NCI-H82 treated with DMSO at 0.1 percent for 48 hours (cell line): Measurements from ENCODE around the gene KIF3C.
"Not testable (repeated sequence)": the region's sequence is repeated elsewhere in the genome, so short reads cannot be mapped to it uniquely, and the experiment has no call there.

Experiments
- DNase-seq: peaks from one replicate; lab custom pipeline; 2025; ENCODE audit not compliant: unreplicated experiment; lab: John Stamatoyannopoulos, UW

The KIF3C gene

DNA sequence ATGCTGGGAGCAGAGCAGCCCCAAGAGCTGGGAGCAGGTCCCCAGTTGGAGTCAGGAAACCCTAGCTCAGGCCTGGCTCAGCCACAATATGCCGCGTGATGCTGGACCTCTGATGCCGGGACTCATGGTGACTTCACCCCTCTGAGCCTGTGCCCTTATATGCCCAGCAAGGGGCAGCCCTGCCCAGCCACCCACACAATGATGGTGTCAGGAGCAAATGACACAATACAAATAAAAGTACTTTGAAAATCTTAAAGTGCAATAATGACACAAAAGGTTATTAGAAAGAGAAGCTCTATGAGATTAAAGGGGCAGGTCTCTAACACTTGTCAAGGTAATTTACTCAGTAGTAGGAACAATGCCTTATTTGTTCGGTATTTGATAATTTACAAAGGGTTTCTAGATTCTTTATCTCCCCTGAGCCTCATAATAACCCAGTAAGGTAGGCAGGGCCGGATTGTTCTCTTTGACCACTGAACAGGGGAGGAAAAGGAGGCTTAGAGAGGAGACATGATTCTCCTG is 18.3 kb upstream of the KIF3C start:
- no peak for DNase-seq

DNA sequence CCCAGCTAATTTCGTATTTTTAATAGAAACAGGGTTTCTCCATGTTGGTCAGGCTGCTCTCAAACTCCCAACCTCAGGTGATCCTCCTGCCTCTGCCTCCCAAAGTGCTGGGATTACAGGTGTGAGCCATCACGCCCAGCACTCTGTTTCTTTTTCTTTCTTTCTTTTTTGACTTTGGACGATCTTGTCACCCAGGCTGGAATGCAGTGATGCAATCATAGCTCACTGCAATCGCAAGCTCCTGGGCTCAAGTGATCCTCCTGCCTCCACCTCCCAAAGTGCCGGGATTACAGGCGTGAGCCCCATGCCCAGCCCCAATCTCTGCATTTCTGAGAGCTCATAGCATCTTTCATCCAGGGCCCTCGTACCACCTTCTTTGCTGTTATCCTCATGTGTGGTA is 17.1 kb upstream of the KIF3C start:
- not testable (repeated sequence) for DNase-seq

DNA sequence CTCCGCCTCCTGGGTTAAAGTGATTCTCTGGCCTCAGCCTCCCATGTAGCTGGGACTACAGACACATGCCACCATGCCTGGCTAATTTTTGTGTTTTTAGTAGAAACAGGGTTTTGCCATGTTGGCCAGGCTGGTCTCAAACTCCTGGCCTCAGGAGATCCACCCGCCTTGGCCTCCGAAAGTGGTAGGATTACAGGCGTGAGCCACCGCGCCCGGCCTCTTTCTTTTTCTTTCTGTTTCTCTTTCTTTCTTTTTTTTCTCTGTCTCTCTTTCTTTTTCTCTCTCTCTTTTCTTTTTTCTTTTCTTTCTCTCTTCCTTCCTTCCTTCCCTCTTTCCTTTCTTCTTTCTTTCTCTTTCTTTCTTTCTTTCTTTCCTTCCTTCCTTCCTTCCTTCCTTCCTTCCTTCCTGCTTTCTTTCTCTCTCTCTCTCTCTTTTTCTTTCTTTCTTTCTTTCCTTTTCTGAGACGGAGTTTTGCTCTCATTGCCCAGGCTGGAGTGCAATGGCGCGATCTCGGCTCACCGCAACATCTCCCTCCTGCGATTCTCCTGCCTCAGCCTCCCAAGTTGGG is 16.6 kb upstream of the KIF3C start:
- not testable (repeated sequence) for DNase-seq

DNA sequence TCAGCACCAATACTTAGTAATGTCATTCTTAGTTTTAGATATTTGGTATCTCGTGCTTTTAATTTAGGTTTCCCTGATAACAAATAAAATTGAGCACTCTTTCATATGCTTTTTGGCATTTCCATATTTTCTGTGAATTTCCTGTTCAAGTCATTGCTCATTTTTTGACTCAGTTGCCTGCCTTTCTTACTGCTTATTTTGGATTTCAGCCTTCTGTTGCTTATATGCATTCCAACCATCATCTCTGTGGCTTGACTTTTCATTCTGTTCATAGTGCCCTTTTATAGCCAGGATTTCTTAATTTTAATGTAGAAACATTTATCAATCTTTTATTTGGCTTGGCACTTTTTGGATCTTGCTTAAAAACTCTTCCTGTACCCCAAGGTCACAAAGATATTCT is 14.5 kb upstream of the KIF3C start:
- DNase-seq: no peak

DNA sequence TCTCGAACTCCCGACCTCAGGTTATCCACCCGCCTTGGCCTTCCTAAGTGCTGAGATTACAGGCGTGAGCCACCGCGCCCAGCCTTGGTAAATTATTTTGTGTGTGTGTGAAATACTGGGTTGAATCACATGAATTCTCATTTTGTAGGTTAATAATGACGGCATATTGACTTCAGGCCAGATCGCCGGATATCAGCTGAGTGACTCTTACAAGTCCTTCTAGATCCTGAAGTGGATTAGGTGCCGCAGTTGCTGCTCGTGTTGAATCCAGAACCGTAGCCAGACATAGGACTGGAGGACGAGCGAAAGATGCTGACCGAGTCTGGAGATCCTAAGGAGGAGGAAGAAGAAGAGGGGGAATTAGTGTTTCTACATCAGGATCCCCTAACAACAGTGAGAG is 12.2 kb upstream of the KIF3C start:
- no peak for DNase-seq

DNA sequence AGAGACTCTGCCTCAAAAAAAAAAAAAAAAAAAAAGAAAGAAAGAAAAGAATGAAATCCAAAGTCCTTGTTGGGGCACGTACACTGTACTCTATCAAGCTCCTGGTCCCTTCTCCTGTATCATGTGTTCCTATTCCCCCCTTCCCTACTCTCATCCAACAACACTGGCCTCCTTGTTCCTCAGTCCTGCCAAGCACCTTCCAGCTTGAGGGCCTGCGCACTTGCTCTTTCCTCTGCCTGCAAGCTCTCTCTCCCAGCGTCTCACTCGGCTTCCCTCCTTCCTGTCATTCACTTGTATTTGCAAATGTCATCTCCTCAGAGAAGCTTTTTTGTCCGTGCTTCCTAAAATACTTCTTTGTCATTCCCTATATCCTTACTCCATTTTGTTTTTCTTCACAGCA is 10.8 kb upstream of the KIF3C start:
- no peak for DNase-seq

DNA sequence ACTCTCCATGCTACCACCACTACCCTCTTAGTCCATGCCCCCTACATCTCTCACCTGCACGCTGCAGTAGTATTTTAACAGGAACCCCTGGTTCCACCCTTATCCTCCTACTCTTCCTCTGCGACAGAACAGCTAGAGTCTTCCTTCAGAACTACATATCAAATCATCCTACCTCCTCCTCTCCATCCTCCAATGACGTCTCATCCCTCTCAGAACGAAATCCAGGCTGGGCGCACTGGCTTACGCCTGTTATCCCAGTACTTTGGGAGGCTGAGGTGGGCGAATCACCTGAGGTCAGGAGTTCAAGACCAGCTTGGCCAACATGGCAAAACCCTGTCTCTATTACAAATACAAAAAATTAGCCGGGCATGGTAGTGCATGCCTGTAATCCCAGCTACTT is 10.3 kb upstream of the KIF3C start:
- DNase-seq: no peak

DNA sequence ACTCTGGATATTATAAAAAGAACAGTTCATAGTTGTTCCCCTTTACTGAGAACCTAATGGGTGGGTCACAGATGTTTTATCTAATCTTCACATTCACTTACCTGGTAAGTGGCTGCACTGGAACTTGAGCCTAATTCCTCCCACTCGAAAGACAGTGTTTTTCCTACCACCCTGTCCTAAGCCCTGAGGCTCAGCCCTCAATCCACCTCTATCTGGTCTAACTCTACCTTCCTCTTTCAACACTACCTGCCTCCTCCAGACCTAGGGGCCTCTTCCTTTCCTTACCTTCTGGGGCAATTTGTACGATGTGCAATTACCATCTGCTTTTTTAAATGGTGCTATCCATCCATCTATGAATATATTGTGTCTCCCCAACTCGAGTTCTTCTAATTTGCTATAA is 9.7 kb upstream of the KIF3C start:
- DNase-seq: no peak

DNA sequence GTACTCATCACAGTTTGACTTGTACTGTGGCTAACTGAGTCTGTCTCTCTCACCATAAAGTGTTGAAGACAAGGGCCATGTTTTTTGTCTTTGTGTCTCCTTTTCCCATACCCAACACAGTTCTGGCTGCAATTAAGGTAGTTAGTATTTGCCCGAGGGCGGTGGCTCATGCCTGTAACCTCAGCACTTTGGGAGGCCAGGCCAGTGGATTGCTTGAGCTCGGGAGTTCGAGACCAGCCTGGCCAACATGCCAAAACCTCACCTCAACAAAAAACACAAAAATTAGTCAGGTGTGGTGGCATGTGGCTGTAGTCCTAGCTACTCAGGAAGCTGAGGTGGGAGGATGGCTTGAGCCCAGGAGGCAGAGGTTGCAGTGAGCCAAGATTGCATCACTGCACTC is 6.9 kb upstream of the KIF3C start:
- DNase-seq: no peak

DNA sequence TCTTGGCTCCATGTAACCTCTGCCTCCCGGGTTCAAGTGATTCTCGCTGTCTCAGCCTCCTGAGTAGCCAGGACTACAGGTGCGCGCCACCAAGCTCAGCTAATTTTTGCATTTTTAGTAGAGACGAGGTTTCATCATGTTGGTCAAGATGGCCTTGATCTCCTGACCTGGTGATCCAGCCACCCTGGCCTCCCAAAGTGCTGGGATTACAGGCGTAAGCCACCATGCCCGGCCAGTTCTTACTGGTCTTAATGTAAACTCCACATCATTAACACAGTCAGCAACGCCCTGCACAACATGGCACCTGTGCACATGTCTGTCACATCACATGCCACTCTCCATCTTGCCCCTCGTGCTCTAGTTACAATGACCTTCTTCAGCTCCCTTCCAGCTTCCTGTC is 5.8 kb upstream of the KIF3C start:
- DNase-seq: no peak

DNA sequence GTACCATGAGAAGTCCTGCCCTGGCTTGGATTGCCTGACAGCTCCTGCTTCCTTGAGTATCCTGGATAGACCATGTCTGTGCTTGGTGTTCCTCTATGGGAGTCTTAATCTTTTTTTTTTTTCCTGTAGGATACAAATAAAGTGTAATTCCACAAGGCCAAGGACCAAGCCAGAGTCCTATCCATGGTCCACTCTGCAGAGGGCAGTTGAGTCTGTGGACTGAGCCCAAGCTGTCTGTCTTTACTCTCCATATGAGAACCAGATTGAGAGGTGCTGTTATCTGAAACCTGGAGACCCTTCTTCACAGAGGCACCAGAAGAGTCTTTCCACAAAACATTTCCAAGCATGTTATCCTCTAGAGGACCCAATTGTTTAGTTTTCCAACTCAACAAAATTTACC is 1.4 kb upstream of the KIF3C start:
- no peak for DNase-seq

DNA sequence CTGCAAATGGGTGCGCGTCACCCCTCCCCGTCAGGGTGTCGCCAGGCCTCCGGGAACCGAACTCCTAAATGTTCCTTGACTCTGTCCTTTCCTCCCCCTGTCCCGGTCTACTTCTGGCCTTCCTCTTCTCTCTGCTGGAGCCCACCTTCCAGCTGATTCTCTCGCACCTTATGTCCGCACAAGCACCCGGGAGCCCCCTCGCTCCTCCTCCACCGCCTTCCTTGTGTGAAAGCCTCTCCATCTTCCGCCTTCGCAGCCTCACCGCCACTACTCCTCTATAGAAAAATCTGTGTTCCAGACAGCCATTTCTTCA is 627 bp upstream of the KIF3C start:
- DNase-seq: no peak

DNA sequence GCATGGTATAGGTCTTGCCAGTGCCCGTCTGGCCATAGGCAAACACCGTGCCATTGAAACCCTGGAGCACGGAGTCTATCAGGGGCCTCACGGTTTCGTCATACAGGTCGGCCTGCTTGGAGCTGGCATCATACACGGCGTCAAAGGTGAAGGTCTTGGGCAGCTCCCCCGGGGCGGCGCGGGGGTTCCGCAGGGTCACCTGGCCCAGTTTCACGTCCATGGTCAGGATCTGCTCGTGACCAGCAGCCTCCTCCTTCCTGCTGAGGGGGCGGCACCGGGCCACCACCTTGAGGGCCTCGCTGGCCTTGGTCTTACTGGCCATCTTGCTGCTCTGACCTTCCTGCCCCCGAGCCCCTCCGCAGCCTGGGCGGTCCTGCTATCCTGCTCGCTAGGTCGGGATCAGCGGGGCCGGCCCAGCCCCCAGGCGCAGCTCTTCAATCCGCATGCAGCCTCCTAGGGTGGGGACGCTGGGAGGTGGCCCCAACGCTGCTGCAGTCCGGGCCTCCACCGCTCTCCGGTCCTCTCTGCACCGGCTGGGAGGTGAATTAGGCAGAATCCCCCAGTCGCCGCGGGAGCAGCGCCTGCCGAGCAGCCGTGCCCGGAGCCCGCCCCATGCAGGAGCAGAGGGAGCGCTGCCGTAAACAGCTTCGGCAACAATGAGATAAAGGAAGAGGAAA is 563 bp downstream of the KIF3C start:
- DNase-seq: no peak

DNA sequence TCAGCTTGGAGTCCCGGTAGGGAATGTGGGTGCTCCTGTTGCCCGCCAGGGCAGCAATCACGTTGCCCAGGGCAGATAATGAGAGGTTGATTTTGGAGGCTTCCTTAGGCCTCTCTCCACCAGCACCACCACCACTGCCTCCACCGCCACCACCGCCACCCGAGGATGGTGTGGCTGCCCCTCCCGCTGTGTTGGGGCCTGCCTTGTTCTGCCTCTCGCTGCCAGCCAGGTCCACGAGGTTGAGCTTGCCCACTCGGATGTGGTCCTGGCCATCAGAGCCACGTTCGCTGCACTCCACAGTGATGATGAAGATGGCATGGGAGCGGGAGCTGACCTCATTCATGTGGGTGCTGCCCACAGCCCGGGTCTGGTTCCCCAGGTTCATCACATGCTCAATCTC is 1.3 kb downstream of the KIF3C start:
- no peak for DNase-seq

DNA sequence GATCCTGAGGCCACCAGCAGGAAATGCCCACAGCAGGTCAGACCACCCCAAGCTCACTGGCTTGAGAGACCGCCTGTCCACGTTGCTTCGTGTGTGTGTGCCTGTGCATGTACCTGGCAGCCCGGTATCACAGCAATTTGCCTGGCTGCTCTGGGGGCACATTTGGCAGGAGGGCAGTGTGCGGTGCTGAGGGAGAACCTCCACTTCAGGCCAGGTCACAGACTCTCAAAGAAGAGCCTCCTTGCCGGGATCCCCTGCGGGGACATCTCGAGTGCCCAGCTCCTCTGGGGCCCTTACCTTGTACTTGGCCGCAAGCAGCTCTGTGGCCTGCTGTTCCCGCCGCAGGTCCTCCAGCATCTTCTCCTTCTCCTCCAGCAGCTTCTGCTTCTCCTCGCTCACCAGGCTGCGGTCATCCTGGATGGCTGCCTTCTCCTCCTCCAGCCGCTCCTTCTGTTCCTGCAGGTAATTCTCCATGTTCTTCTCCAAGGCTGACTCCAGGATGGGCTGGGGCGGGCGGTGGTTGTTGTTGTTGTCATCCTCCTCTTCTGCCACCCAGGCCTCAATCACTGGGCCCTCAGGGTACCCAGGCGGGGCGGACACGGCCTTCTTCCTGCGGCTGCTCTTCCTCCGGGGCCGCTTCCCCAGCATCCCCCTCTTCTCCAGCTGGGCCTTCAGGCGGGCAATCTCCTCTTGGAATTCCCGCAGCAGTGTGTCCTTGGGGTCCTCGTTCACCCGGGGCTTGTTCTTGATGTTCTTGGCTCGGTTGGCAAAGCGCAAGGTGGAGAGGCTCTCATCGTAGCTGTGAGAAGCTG is 2.0 kb downstream of the KIF3C start:
- no peak for DNase-seq

DNA sequence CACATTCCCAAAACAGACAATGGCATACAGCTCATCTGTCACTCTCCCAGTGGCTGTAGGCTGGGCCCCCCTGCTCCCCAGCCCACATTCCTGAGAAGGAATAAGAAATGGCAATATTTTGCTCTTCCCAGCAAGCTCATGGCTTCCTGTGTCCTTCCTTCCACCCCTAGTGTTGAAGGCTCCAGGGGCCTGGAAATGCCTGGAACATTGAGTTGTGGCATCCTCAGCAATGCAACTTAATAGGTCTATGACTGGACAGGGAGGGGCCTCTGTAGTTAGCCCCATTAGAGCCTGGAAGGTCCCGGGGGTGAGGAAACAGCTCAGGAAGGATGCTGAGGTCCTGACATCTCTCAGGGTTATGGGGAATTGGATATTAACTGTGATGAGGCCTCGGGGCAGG is 3.3 kb downstream of the KIF3C start:
- no peak for DNase-seq

DNA sequence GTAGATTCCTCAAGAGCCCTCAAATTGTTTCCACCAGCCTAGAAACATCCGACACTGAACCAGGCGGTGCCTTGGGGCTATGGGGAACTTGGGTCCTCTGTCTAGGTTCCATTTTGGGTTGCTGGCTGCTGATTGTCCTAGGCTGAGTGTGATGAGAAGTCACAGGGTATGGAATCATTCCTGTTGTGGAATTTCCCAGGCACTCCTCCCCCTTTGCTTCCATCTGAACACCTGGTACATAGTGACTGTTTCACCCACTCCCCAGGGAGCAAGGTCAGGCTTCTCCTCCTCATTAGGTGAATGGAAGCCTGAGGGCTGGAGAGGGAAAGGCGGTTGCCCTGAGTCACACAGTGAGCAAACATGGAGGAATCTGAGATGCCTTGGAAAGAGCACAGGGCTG is 4.5 kb downstream of the KIF3C start:
- DNase-seq: no peak

DNA sequence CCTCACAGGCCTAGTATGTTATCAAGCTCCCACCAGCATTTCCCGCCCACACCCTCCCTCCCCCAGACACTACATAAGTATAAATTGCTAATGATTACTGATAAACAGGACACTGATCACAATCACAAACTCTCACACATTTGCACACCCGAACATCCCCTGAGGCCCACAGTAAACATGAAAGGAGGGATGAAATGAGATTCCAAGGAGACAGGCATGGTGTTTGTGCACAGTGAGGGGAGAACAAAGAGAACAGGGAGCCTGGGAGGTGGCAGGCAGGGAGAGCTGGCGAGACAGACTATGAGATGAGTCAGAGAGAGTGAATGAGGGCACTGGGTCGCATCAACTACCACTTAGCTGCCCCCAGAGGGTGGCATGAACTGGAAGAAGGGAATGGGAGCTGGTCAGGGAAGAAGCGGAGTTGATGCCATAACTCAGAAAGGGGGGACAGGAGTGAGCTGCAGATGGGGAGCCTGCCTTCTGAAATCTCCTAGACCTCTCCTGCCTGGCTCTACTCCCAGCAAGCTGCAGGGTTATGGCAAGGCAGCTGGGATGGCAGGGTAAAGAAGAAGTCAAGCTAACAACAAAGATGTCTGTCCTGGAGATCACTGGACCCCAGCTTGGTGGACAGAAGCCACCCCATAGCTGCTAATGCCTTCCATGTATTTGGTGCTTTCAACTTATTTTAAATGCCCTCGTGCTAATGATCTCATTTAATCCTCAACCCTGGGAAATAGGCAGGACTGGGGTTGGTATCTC is 5.1 kb downstream of the KIF3C start:
- DNase-seq: no peak

DNA sequence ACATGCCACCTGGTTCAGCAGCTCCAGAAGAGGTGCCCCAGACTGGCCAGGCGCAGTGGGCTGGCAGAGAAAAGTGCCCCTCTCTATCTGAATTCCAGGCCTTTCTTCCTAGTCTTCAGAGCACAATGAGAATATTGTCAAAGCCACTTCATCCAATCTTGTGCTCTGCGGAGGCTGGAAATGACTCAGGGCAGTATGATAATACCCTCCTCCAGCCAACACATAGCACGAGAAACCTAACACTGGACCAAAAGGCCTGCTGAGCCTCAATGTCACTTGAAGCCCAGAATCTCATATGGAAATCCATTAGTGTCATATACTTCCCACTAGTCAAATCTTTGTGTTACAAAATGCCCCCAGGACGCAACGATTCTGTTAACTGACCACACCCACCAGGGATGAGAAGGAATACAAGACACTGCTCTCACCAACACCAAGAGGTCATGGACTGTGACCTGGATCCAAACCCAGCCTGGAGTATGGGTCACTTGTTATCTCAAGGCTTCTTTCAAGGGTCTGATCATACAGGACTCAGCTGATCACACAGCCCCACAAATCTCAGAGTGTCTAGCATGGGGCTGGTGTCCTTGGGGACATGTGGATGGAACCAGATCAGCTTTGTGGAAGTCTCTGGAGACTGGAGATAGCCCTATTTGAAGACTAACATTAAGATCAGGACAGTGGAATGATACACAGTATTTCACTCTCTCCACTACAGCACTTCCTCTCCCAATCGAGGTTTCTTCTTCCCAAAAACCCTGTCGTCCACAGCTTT is 10.1 kb downstream of the KIF3C start:
- no peak for DNase-seq

DNA sequence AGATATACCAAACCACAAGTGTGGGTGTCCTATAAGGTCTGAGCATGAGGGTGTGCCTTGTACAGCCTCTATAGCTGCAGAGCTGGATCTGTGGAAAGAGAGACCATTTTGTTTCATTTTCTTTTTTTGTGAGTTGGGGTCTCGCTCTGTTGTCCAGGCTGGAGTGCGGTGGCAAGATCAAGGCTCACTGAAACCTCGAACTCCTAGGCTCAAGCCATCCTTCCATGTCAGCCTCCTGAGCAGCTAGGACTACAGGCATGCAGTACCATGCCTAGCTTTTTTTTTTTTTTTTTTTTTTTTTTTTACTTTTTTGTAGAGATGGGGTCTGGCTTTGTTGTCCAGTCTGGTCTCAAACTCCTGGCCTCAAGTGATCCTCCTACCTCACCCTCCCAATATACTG is 10.7 kb downstream of the KIF3C start:
- no peak for DNase-seq
